Measurements from ENCODE around the gene GIT2. TPM values are rescaled to one million over a fixed set of nuclear protein-coding genes. Genes with fewer than 3 reads are reported as not detected.

GIT2 gene
- total RNA-seq, 1 donor from 2014 or later = 50.5 TPM

- Histone ChIP-seq H3K9me3 (replicated peaks) (peaks cover 5% of the 10 kb centered on the region), H3K4me1 (peaks cover 25% of the 10 kb centered on the region), H3K4me3 (no peak overlapping the region), H3K36me3 (no peaks in the 10 kb centered on the region), H3K27me3 (ENCODE audit: low read depth) (no peaks in the 10 kb centered on the region), H3K27ac (replicated peaks) (no peak overlapping the region)
- no peak for DNase-seq
- TF ChIP-seq CTCF (IDR thresholded peaks at IDR 0.05; ENCODE audit: borderline replicate concordance) = no peak
- intact Hi-C loops (cut with micrococcal nuclease) = no loop called here
These were observed 9.3 kb upstream of the GIT2 start for GRCh38 chr12:110005319-110005973.

GRCh38 chr12:110004598-110004997, 8.4 kb upstream of the GIT2 start:
- peaks cover 33% of the 10 kb centered on the region for H3K4me1 ChIP-seq
- H3K36me3 ChIP-seq = no peaks in the 10 kb centered on the region
- H3K27ac ChIP-seq (replicated peaks) = no peak overlapping the region
- no peaks in the 10 kb centered on the region for H3K27me3 ChIP-seq (ENCODE audit: low read depth)
- intact Hi-C loops (cut with micrococcal nuclease) = no loop called here
- no peak for TF ChIP-seq CTCF (IDR thresholded peaks at IDR 0.05; ENCODE audit: borderline replicate concordance)
- no peak for DNase-seq
- H3K9me3 ChIP-seq (replicated peaks) = peaks cover 5% of the 10 kb centered on the region
- H3K4me3 ChIP-seq = no peak overlapping the region

DNA sequence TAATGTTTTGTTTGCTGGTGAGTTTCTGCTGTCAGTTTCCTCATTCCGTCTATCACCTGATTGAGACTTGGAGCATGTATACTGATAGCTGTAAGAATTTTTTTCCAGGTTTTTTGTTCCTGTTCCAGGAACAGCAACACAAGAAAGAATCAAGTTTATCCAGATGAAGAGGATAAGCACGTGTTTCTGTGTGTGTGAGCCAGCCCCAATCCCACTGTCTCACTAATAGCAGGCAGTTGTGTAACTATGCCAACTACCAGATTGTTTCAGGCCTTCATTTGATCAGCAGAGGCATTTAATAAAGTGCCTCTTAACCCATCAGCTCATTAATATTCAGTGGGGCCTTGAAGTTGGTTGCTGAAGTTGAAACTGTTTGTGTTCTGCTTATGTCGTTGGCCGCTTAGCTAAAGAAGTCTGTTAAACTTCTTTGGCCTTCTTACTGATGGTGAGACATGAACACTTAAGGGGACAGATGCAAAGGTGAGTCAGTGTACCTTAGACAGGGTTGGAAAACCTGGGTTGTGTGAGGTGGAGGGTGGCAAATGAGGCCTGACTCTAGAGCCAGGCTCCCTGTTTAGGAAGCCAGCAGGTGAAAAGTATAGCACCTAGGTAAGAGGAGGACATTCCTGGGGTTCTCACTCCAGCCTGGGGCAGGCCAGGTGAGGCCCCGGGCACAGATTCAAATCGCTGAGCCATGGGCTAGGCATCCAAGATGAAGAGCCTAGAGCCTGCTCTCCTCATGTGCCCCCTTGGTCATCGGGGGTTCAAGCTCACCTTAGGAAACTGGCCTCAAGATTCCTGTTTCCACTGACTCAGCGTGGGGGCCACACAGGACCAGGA, 6.7 kb upstream of the GIT2 start:
- intact Hi-C loops (cut with micrococcal nuclease) = no loop called here
- no peaks in the 10 kb centered on the region for H3K36me3 ChIP-seq
- H3K27me3 ChIP-seq (ENCODE audit: low read depth) = no peaks in the 10 kb centered on the region
- H3K4me1 ChIP-seq = peaks cover 41% of the 10 kb centered on the region
- TF ChIP-seq CTCF (IDR thresholded peaks at IDR 0.05; ENCODE audit: borderline replicate concordance) = no peak
- H3K9me3 ChIP-seq (replicated peaks) = peaks cover 5% of the 10 kb centered on the region
- no peak overlapping the region for H3K27ac ChIP-seq (replicated peaks)
- no peak for DNase-seq
- H3K4me3 ChIP-seq = no peak overlapping the region

DNA sequence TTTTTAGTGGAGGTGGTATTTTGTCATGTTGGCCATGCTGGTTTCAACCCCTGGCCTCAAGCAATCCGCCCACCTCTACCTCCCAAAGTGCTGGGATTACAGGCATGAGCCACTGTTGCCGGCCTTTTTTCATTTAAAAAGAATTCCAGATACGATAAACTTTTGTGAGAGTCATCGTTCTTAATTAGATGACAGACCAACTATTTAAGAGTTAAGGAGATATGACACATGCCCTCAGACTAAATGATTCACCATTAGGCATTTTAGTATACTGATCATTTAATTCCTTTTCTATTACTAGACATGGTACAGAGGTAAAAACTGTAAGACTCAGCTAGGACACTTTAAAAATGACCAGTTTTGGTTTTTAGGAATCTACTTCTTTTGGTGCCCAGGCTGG, 5.4 kb upstream of the GIT2 start:
- intact Hi-C loops (cut with micrococcal nuclease) = no loop called here
- peaks cover 43% of the 10 kb centered on the region for H3K4me1 ChIP-seq

DNA sequence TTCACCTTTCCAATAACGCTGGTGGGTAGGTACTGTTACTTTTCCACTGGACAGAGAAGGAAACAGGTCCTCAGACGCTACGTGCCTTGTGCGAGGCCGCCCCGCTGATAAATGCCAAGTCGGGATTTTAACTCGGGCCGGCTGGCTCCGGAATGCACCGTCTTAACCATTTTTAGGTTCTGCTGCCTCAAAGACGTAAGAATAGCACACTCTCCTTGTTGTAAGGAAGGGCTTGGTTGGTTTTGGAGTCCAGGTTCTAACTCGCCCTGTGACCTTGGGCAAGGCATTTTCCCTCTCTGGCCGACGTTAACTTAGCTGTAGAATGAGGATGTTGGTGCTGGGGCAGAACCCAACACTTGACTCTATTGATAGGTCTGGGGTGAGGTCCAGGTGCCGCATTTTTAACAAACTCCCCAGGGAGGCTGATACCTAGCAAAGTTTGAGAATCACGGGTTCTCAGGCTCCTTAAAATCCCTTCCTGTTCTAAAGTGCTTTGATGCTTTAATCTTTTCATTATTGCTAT, 3.9 kb upstream of the GIT2 start:
- Histone ChIP-seq H3K27ac (replicated peaks) (peak overlapping the region; percentile 91), H3K4me3 (peak overlapping the region; percentile 98), H3K36me3 (no peaks in the 10 kb centered on the region), H3K4me1 (peaks cover 57% of the 10 kb centered on the region), H3K27me3 (ENCODE audit: low read depth) (no peaks in the 10 kb centered on the region), H3K9me3 (replicated peaks) (no peaks in the 10 kb centered on the region)
- intact Hi-C loops (cut with micrococcal nuclease) = no loop called here
- DNase-seq = no peak
- no peak for TF ChIP-seq CTCF (IDR thresholded peaks at IDR 0.05; ENCODE audit: borderline replicate concordance)

More for the DNA sequence above, 5.4 kb upstream of the GIT2 start:
- Histone ChIP-seq H3K27me3 (ENCODE audit: low read depth) (no peaks in the 10 kb centered on the region), H3K27ac (replicated peaks) (no peak overlapping the region), H3K9me3 (replicated peaks) (no peaks in the 10 kb centered on the region), H3K36me3 (no peaks in the 10 kb centered on the region), H3K4me3 (no peak overlapping the region)
- TF ChIP-seq CTCF (IDR thresholded peaks at IDR 0.05; ENCODE audit: borderline replicate concordance) = no peak
- no peak for DNase-seq
